HG03045 (cell line): ENCODE data around the gene EXOC6.

ENCODE experiments used
- ATAC-seq: cut with Tn5 transposase; IDR thresholded peaks from one replicate; pipeline ENCODE4 v1.9.1; 2021; ENCODE audit warnings: mild to moderate bottlenecking, moderate library complexity; ENCODE audit not compliant: unreplicated experiment

EXOC6 gene

GRCh38 chr10:93063144-93063976 is 215.0 kb downstream of the EXOC6 start:
- ATAC-seq = peak; percentile 6

- no peak for ATAC-seq
These were observed 215.8 kb downstream of the EXOC6 start for GRCh38 chr10:93063977-93064660.

GRCh38 chr10:93064874-93065660 is 216.7 kb downstream of the EXOC6 start:
- no peak for ATAC-seq

- ATAC-seq = no peak
These were observed 217.6 kb downstream of the EXOC6 start for GRCh38 chr10:93065675-93066543.

- no peak for ATAC-seq
These were observed 218.2 kb downstream of the EXOC6 start for GRCh38 chr10:93066544-93066913.

- no peak for ATAC-seq
These were observed 219.4 kb downstream of the EXOC6 start for GRCh38 chr10:93067443-93068365.

- ATAC-seq = no peak
These were observed 220.3 kb downstream of the EXOC6 start for GRCh38 chr10:93068411-93069244.

GRCh38 chr10:93069245-93069561 is 220.9 kb downstream of the EXOC6 start:
- ATAC-seq = no peak

- ATAC-seq = no peak
These were observed 222.3 kb downstream of the EXOC6 start for GRCh38 chr10:93070378-93071176.

- no peak for ATAC-seq
These were observed 222.8 kb downstream of the EXOC6 start for GRCh38 chr10:93071177-93071472.

GRCh38 chr10:93071674-93072224 is 223.4 kb downstream of the EXOC6 start:
- ATAC-seq = no peak

- ATAC-seq = no peak
These were observed 223.9 kb downstream of the EXOC6 start for GRCh38 chr10:93072225-93072712.

GRCh38 chr10:93072713-93073538 is 224.6 kb downstream of the EXOC6 start:
- ATAC-seq = no peak

GRCh38 chr10:93073539-93074146 is 225.3 kb downstream of the EXOC6 start, which contains the start of gene CYP26A1:
TSS of gene CYP26A1 (plus strand) at chr10:93073893. CDS start at chr10:93073935, 42 bp downstream.
- no peak for ATAC-seq

GRCh38 chr10:93074147-93074596 is 225.9 kb downstream of the EXOC6 start:
- ATAC-seq = no peak
